ENCODE measurements around the gene CCDC167. TPM values are rescaled to one million over a fixed set of nuclear protein-coding genes. Genes with fewer than 3 reads are reported as not detected.
A peak's percentile ranks its signal among the peaks of the same experiment; 100 is the strongest.

CCDC167 gene
- polyA plus RNA-seq, 1 donor from 2014 or later, result 207 TPM

DNA sequence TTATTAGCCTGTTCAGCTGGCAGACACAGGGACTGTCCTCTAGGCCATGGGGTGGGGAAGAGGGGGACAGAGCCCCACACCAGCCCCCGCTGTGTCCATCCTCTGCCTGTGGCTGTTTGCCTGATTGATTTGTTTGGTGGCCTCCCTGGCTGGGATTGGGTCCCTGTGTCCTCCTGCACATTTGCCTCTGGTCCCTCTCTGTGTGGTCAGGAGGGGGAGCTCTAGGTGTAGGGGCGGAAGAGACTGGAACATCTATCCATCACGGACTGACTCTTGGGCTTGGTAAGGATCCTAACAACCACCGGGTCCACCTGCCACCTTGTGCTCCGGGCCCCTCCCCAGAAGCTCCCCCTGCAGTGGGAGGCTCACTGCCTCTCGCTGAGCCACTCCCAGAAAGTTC, 38.4 kb upstream of the CCDC167 start:
- Histone ChIP-seq H3K27me3 (ENCODE audit: insufficient read depth, low read depth, low read length) (peaks cover 22% of the 10 kb centered on the region), H3F3A (ENCODE audit: insufficient read depth, low read length, poor library complexity, severe bottlenecking) (peaks cover 4% of the 10 kb centered on the region), H3K4me2 (ENCODE audit: low read length) (no peak overlapping the region), H3K9ac (ENCODE audit: low read length) (no peak overlapping the region), H3K4me3 (ENCODE audit: low read length) (no peak overlapping the region), H3K27ac (ENCODE audit: low read length) (no peak overlapping the region), H3K79me2 (replicated peaks; ENCODE audit: insufficient read depth, low read length) (no peaks in the 10 kb centered on the region), H4K20me1 (ENCODE audit: insufficient read depth) (no peaks in the 10 kb centered on the region), H3K9me3 (ENCODE audit: low read length) (no peaks in the 10 kb centered on the region), H2AFZ (ENCODE audit: low read depth, low read length) (no peak overlapping the region), H3K9me2 (ENCODE audit: insufficient read depth, low read length) (no peaks in the 10 kb centered on the region), H3K36me3 (ENCODE audit: insufficient read depth, low read length) (no peaks in the 10 kb centered on the region)
- TF ChIP-seq TAF1 (IDR thresholded peaks at IDR 0.05; ENCODE audit: low read depth), result no peak
- no peak for TF ChIP-seq MXI1 (conservative IDR thresholded peaks at IDR 0.05; ENCODE audit: poor library complexity, severe bottlenecking)
- TF ChIP-seq, protein P1, sequence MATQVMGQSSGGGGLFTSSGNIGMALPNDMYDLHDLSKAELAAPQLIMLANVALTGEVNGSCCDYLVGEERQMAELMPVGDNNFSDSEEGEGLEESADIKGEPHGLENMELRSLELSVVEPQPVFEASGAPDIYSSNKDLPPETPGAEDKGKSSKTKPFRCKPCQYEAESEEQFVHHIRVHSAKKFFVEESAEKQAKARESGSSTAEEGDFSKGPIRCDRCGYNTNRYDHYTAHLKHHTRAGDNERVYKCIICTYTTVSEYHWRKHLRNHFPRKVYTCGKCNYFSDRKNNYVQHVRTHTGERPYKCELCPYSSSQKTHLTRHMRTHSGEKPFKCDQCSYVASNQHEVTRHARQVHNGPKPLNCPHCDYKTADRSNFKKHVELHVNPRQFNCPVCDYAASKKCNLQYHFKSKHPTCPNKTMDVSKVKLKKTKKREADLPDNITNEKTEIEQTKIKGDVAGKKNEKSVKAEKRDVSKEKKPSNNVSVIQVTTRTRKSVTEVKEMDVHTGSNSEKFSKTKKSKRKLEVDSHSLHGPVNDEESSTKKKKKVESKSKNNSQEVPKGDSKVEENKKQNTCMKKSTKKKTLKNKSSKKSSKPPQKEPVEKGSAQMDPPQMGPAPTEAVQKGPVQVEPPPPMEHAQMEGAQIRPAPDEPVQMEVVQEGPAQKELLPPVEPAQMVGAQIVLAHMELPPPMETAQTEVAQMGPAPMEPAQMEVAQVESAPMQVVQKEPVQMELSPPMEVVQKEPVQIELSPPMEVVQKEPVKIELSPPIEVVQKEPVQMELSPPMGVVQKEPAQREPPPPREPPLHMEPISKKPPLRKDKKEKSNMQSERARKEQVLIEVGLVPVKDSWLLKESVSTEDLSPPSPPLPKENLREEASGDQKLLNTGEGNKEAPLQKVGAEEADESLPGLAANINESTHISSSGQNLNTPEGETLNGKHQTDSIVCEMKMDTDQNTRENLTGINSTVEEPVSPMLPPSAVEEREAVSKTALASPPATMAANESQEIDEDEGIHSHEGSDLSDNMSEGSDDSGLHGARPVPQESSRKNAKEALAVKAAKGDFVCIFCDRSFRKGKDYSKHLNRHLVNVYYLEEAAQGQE (IDR thresholded peaks at IDR 0.05; ENCODE audit: borderline replicate concordance), result no peak
- no peak for TF ChIP-seq EP300 (conservative IDR thresholded peaks at IDR 0.05; ENCODE audit: poor library complexity, severe bottlenecking)
- no peak for TF ChIP-seq EZH2 (IDR thresholded peaks at IDR 0.05; ENCODE audit: borderline replicate concordance, insufficient read depth, low read length, poor library complexity, severe bottlenecking)
- TF ChIP-seq RAD21 (conservative IDR thresholded peaks at IDR 0.05), result no peak
- TF ChIP-seq, protein P2, sequence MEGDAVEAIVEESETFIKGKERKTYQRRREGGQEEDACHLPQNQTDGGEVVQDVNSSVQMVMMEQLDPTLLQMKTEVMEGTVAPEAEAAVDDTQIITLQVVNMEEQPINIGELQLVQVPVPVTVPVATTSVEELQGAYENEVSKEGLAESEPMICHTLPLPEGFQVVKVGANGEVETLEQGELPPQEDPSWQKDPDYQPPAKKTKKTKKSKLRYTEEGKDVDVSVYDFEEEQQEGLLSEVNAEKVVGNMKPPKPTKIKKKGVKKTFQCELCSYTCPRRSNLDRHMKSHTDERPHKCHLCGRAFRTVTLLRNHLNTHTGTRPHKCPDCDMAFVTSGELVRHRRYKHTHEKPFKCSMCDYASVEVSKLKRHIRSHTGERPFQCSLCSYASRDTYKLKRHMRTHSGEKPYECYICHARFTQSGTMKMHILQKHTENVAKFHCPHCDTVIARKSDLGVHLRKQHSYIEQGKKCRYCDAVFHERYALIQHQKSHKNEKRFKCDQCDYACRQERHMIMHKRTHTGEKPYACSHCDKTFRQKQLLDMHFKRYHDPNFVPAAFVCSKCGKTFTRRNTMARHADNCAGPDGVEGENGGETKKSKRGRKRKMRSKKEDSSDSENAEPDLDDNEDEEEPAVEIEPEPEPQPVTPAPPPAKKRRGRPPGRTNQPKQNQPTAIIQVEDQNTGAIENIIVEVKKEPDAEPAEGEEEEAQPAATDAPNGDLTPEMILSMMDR (IDR thresholded peaks at IDR 0.05; ENCODE audit: poor library complexity, severe bottlenecking), result no peak
- no peak for TF ChIP-seq POLR2AphosphoS5 (IDR thresholded peaks at IDR 0.05)
- TF ChIP-seq SMC3 (conservative IDR thresholded peaks at IDR 0.05; ENCODE audit: poor library complexity), result no peak

DNA sequence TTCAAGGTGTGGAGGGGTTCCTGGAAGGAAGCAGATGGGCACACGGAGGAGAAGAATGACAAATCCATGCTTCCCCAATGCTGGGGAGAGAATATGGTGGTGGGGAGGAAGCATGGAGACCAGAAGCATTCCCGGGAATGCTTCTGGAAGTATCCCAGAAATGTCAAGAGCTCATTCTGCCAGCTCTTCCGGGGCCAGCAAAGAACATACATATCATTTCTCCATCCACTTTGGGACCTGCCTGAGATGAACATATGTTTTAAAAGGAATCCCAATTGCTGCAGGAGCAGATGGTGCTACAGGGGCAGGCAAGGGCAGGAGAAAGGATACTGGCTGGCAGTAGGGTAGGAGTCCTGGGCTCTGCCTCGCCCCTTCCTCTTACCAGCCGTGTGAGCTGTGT, 37.9 kb upstream of the CCDC167 start:
- Histone ChIP-seq H2AFZ (ENCODE audit: low read depth, low read length) (no peak overlapping the region), H3F3A (ENCODE audit: insufficient read depth, low read length, poor library complexity, severe bottlenecking) (peaks cover 4% of the 10 kb centered on the region), H3K4me2 (ENCODE audit: low read length) (no peak overlapping the region), H3K27ac (ENCODE audit: low read length) (peak overlapping the region; percentile 62), H3K9me3 (ENCODE audit: low read length) (no peaks in the 10 kb centered on the region), H3K4me3 (ENCODE audit: low read length) (peak overlapping the region; percentile 64), H3K79me2 (replicated peaks; ENCODE audit: insufficient read depth, low read length) (no peaks in the 10 kb centered on the region), H3K27me3 (ENCODE audit: insufficient read depth, low read depth, low read length) (peaks cover 22% of the 10 kb centered on the region), H4K20me1 (ENCODE audit: insufficient read depth) (no peaks in the 10 kb centered on the region), H3K36me3 (ENCODE audit: insufficient read depth, low read length) (no peaks in the 10 kb centered on the region), H3K9ac (ENCODE audit: low read length) (no peak overlapping the region), H3K9me2 (ENCODE audit: insufficient read depth, low read length) (no peaks in the 10 kb centered on the region)
- TF ChIP-seq, protein P1 (IDR thresholded peaks at IDR 0.05; ENCODE audit: borderline replicate concordance), result no peak
- TF ChIP-seq EZH2 (IDR thresholded peaks at IDR 0.05; ENCODE audit: borderline replicate concordance, insufficient read depth, low read length, poor library complexity, severe bottlenecking), result no peak
- TF ChIP-seq POLR2AphosphoS5 (IDR thresholded peaks at IDR 0.05), result no peak
- TF ChIP-seq, protein P2 (IDR thresholded peaks at IDR 0.05; ENCODE audit: poor library complexity, severe bottlenecking), result no peak
- TF ChIP-seq MXI1 (conservative IDR thresholded peaks at IDR 0.05; ENCODE audit: poor library complexity, severe bottlenecking), result no peak
- TF ChIP-seq RAD21 (conservative IDR thresholded peaks at IDR 0.05), result no peak
- TF ChIP-seq EP300 (conservative IDR thresholded peaks at IDR 0.05; ENCODE audit: poor library complexity, severe bottlenecking), result no peak

All from neural cell (in vitro differentiated cells).